Stimulated activated CD4-positive, alpha-beta T cell treated with anti-CD3 and anti-CD28 coated beads, Interleukin-12 subunit alpha, Interleukin-12 subunit beta, amount 100 ng/mL, for 24 hours (primary cell): ENCODE results near the gene BSG.

Experiments
- DNase-seq, 2 experiments: peaks; one replicate each; pipeline ENCODE4 v3.0.0-alpha.2; 2020; ENCODE audit warnings: low read depth in 2 of 2

The BSG gene

DNA sequence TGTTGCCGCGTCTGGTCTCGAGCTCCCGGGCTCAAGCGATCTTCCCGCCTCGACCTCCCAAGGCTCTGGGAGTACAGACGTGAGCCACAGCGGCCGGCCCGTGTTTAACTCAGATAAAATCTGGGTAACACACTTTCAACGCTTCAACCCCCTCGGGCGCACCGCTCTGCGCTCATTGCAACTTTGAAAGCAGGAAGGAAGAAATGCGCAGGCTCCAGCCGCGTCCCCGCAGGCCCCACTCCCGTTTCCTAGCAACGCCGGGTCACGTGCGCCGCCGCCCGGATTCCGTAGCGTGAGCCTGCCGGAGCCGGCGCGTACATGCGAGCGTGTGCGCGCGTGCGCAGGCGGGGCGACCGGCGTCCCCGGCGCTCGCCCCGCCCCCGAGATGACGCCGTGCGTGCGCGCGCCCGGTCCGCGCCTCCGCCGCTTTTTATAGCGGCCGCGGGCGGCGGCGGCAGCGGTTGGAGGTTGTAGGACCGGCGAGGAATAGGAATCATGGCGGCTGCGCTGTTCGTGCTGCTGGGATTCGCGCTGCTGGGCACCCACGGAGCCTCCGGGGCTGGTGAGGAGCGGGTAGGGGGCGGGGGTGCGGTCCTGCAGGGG, at the start of gene BSG:
Gene BSG (plus strand): TSS at position 457 of the 603 bp plus-strand sequence. CDS start 39 bp downstream, at position 496.
- DNase-seq, result peak; percentile 97

DNA sequence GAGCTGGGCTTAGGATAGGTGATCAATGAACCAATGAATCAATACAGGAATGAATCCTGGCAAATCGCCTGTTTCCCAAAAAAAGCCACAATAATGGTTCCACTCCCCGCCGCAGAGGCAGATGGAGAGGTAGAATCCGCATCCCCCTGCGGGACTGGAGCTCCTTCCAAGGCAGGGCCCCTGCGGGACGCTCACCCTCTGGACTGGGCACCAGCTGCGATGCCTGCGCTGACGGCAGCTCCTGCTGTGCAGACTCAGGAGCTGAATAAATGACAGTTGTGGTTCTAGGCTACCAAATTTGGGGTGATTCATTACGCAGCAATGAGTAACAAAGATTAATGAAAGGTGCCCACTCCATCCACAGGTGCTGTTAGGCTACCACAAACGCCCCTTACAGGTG, 49.7 kb upstream of the BSG start:
- no peak for DNase-seq

DNA sequence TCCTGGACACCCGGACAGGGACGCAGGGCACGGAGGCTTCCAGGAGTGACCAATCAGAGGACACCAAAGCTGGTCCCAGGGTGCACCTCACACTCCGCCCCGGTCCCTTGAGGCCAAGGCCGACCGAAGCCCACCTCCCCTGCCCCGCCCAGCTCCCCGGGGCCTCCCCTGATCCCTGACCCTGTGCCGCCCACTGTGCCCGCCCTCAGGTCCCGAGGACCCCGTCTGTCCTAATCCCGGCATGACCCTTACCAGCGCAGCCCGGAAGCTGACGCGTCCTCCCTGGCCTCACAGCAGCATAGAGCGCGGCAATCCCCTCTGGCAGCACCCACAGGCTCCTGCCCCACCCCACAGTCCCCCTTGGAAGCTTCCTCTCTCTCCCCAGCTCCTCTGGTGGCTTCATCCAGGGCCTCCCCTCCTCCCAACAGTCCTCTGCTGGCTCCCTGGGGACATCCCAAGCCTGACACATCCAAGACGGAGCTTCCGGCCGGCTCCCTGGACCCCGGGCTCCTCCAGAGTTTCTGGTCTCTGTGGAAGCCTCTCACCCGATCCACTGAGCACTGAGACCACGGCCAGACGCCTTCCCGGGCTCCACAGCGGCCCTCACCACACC, 48.2 kb upstream of the BSG start:
- no peak for DNase-seq

DNA sequence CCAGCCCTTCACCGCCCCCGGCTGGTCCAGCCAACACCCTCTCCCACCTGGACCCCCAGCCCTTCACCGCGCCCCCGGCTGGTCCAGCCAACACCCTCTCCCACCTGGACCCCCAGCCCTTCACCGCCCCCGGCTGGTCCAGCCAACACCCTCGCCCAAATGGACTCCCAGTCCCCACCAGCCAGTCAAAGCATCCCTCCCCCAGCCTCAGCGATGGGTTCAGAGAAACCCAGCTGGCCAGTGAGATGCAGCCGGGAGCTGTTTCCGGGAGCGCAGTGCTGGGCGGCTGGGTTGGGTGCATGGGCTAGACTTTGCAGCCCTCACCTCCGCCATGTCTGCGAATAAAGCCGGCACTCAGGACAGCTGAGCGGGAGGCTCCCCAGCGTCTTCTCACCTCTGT, 47.4 kb upstream of the BSG start:
- DNase-seq, result no peak

DNA sequence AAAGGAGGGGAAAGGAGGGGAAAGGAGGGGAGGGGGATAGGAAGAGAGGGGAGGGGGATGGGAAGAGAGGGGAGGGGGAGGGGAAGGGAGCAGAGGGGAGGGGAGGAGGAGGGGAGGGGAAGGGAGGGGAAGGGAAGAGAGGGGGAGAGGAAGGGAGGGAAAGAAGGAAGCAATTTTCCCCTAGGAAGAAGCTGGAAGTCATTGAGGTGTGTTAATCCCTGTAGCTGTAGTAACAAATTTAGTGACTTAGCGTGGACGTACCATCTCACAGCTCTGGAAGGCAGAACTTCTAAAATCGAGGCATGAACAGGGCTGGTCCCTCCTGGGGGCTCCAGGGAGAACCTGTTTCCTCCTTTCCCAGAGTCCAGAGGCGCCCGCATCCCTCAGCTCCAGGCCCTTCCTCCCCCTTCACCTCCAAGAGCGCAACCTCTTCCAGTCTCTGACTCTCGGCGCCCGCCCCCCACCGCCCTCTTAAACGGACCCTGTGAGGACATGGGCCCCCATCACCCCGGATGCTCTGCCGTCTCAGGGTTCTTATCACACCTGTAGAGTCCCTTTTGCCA, 46.5 kb upstream of the BSG start:
- DNase-seq, result no peak

DNA sequence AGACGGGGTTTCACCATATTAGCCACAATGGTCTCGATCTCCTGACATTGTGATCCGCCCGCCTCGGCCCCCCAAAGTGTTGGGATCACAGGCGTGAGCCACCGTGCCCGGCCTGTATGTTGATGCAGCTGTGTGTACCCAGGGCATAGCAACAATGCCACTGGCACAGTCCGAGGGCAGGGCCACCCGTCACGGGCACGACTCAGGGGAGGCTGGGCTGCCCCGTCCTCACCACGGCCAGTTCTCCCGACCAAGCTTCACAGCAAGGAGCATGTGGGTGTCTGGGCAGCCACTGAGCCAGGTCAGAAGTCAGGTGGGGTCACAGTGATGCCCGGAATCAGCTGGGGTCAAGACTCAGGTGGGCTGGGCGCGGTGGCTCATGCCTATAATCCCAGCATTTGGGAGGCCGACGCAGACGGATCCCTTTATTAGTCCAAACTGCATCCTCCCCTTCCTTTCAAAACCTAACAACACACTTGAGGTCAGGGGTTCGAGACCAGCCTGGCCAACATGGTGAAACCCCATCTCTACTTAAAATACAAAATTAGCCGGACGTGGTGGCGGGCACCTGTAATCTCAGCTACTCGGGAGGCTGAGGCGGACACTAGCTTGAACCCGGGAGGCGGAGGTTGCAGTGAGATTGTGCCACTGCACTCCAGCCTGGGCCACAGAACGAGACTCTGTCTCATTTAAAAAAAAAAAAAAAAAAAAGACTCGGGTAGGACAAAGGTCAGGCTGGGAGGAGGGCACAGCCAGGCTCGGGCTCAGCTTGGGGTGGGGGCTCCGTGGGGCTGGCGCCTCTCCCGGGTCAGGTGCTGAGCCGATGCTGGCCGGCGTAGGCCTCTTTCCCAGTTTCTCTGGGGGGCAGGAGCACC, 42.0 kb upstream of the BSG start:
- DNase-seq, result no peak

DNA sequence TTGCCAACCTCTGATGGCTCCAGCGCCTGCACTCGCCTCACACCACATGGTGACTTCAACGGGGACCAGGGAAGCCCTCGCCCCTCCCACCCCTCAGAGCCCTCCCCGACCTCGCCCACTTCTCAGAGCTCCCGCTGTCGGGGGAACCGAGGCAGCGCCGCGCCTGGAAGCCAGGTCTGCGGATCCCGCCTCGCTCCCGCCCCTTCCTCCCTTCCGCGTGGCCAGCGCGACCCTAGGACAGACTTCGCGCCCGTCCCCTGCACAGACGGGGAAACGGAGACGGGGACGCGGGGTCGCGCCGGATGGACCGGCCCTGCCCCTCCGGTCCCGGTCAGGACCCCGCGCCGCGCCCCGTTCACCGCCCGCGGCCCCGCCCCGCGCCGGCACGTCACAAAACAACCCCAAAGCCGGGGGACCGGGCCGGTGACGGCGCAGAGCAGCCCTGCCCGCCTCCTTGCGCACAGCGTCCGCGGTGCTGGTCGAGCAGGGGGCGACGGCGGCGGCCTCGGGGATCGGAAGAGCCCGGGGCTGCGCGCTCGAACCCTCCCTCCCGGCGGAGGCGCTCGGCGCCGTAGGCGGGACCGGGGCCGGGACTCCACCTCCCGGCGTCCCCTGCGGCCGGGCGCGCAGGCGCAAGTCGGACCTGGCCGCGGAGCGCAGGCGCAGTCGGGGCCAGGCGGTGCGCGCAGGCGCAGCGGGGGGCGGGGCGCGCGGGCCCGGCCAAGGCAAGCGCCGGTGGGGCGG, 41.2 kb upstream of the BSG start:
- DNase-seq, result peak; percentile 75 to 81

DNA sequence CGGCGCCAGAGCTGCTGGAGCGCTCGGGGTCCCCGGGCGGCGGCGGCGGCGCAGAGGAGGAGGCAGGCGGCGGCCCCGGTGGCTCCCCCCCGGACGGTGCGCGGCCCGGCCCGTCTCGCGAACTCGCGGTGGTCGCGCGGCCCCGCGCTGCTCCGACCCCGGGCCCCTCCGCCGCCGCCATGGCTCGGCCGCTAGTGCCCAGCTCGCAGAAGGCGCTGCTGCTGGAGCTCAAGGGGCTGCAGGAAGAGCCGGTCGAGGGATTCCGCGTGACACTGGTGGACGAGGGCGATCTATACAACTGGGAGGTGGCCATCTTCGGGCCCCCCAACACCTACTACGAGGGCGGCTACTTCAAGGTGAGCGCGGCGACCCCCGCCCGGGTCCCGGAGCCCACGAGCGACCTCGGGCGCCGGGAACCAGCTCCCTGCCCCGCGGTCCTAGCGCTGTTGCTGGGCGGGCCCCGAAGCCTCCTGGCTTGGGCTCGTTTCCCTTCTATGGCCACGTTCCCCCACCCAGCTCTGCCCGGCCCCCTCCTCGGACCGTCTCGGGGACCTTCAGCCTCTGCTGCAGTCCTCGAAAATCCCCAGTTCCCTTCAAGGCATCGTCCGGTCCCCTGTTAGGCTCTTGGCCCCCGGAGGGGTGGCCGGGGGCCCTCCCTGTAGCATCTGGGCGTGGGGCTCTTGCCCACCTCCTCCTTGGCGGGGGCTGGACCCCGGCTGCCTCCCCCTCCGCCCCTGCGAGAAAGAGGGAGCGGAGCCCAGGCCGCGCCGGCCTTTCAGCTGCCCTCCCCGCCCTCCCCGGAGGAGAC, 40.4 kb upstream of the BSG start, which contains the start of gene CDC34:
Gene CDC34 (plus strand): TSS at position 8 of the 808 bp plus-strand sequence. CDS start 172 bp downstream, at position 180.
- no peak for DNase-seq

DNA sequence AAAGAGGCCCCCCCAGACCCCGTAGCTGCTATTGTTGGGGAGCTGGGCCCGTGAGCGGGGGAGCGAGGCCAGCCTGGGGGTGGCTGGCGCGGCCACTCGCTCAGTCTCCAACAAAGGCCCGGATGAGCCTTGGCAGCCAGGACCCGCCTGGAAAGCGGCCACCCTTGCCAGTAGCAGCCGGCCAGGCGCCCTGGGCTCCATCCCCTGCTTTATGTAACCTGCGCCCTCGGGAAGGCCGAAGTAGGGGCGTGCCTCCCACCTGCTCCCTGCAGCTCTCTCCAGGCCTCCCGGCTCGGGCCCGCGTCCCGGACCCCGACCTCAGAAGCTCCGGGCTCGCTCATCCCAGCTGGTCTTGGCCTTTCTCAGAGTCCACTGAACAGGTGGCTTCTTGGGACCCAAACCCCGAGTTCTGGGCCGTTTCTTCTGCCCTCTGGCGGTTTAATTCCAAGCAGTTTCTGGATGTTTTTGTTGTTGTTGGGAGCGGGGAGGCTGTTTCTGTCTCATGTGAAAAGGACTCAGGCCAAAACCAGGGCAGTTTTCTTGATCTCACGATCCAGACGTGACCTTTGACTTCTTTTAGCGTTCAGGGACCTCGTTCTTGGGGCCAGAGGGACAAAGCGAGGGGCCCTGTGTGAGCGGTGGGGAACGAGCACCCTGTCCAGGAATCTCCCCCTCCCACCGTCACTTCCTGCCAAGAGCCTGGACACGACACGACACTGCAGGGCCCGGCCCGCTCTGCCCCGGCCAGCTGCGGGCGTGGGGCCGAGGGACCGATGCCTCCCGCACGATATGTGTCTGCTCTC, 39.6 kb upstream of the BSG start:
- no peak for DNase-seq

DNA sequence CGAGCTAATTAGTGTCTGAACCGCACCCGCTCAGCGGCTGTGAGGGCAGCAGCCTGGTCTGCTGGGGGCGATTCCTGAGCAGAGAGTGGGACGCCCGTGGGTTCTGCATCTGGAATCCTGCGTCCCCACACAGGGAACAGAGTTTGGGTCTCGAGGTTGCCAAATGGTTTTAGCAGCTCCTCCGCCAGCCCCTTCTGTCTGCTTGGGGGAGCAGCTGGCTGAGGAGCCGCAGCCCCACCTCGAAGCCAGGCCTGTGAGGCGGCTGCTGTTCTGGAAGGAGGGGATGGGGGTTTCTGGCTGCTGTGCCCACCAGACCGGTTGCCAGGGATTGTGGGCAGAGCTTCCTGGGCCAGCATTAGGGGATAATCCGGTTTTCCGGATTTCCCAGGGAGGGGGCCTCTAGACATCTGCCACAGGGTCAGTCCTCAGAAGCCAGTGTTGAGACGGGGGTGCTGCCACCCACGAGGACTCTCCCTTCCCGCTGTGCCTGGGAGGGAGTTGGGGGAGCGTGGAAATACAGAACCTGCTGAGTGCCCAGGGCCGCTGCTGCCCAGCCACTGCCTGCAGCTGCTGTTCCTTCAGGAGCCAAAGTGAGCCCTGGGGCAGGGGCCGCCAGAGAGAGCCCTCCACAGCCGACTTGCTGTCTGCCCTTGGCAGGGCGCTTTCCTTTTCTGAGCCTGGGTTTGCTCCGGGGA, 38.9 kb upstream of the BSG start:
- no peak for DNase-seq

DNA sequence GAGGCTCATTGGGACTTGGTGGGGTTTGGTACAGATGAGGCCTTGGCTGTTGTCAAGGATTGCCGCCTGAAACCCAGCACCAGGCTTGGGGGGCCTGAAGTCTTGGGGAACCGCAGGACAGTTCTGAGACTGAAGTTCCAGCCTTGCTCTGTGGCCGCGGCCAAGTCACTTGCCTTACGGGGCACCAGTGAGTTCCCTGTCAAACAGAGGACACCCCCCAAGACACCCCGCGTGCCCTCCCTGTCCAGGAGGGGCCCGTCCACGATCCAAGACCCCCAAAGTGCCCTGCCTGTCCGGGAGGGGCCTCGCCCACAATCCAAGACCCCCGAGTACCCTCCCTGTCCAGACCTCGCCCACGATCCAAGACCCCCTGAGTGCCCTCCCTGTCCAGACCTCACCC, 38.3 kb upstream of the BSG start:
- no peak for DNase-seq

DNA sequence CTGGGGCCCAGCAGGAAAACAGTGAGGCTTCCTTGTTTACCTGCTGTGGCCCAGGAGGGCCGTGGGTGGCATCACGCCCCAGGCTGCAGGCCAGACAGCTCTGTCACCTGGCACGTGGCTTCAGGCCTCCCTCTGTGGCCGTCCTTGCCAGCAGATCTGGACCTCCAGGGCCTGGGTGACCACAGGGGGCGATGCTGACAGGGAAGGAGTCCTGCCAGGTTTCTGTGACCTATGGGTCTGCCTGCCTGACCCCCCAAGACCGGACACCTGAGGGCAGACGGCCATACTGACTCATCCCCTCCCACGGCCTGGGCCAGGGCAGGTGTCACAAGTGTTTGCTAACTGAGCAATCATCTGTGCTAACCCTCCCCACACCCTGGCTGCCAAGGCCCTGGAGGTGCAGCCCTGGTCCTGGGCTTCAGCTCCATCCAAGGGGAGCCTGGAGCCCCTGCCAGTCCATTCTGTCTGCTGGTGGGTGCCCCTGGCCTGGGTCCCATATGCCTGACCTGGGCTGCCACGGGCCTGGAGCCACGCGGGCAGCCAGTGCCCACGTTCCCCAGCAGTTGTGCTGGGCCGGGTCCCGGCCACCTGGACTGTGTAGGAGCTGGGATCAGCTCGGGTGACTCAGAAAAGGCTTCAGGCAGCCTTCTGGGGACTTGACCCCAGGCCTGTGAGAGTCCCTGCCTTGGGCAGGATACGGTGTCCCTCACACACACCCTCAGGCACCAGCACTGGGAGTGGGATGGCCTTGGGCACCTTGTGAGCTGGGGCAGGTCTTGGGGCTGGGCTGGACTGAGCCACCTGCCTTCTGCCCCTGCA, 37.2 kb upstream of the BSG start:
- DNase-seq, result no peak

DNA sequence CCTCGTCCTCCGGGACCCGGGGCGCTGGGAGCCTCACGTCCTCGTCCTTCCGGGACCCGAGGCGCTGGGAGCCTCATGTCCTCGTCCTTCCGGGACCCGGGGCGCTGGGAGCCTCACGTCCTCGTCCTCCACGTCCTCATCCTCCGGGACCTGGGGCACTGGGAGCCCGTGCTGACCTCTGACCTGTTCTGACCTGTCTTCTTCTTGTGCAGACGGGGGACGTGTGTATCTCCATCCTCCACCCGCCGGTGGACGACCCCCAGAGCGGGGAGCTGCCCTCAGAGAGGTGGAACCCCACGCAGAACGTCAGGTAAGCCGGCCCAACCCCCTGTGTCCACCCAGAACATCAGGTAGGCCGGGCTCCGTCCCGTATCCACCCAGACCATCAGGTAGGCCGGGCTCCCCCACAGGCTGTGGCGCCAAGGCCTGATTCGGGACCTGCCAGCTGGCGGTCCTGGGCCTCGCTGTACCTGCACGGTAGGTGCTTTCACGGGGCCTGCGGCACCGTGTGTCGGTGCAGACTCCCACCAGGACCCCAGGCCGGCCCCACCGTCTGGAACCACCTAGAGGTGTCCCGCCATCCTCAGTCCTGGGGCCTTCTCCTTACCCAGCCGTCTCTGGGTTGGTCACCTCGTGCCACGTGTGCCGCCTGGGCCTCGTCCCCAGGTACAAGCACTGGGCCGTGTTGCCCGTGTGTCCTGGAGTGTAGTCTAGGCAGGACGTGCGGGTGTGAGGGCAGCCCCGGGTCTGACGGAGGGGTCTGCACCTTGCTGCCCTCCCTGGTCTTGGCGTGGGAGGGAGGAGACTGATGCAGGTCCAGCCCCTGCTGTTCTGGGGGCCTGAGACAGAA, 36.1 kb upstream of the BSG start:
- DNase-seq, result no peak

DNA sequence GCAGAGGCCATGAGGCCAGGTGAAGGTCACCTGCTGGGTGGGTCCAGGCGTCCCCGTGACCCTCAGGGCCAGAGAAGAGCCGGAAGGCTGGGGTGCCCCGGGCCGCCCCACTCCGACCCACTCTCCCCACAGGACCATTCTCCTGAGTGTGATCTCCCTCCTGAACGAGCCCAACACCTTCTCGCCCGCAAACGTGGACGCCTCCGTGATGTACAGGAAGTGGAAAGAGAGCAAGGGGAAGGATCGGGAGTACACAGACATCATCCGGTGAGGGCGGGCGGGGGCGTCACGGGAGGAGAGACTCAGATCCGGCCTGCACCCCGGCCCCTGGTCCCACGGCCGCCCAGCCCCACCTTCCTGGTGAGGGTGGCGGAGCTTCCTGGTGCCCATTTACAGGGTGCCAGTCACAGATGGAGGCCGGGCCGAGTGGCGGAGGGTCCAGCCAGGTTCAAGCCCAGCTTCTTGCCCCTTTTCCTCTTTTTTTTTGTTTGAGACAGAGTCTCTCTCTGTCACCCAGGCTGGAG, 35.5 kb upstream of the BSG start:
- no peak for DNase-seq

DNA sequence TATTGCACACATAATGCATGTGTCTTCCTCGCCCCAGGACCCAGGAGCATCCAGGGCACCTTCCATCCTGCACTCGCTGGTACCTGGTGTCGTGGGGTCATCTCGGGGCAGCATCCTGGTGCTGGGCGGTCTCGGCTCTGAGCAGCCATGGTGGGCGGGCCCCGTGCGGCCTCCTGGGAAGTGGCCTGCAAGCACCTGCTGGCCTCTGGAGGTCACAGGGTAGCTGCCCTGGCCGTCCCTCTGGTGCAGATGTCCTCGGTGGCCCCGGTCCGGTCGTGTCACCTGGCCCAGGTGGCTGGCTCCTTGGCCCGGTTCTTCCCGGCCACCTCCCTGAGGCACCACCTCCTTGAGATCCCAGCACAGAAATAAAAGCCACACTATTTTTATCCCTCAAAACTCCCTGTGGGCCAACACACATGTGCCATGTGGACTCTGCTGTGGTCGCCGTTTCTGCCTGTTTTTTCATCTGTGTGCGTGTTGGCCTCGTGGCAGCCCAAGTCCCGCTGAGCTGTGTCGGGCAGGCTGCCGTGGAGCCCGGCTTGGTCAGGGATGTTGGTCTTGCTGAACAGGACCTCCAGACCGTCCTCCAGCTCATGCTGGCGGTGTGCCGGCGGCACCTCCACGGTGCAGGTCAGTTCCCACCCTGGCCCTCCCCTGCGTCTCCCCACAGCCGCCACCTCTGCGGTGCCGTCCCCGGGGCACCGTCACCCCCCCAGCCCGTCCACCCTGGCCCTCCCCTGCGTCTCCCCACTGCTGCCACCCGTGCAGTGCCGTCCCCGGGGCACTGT, 33.6 kb upstream of the BSG start:
- no peak for DNase-seq

DNA sequence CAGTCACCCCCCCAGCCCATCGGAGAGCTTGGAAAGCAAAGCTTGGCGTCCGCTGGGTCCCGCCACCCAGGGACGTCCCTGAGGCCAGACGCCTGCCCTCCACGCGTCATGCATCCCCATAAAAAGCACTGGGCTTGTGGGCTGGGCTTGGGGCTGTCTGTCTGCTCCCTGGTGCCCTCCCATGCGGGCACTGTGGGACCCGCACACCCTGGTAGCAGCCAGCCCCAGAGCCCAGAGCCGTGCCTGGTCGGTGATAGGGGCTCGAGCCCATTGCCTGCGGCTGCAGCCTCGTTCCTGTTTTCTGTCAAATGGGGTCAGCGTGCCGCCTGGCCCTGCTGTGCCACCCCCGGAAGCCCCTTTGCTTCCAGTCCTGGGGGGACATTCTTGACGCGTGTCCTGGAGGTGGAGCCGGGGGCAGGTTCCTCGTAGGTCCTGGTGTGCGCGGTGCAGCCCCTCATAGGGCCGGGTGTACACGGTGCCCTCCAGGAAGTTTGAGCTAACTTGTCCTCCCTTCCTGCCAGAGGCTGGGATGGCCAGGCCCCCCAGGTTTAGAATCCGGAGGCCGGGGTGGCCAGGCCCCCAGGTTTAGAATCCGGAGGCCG, 32.9 kb upstream of the BSG start:
- no peak for DNase-seq
